GM12892 (cell line): Measurements from ENCODE around the gene GARS1.

Experiments used
- DNase-seq: peaks from one replicate; pipeline ENCODE4 v3.0.0; 2011; ENCODE audit not compliant: insufficient read length
- FAIRE-seq: peaks from 2 replicates; lab custom pipeline; 2011; peaks lifted over from hg19 to GRCh38; lab: Jason Lieb, UNC
- POLR2A ChIP-seq: IDR thresholded peaks from 2 replicates; pipeline ENCODE4 v1.6.1; 2011; ENCODE audit warnings: low read depth, low read length, control low read depth
- POLR2AphosphoS5 ChIP-seq: IDR thresholded peaks from 2 replicates; pipeline ENCODE4 v1.6.1; 2011; ENCODE audit warnings: low read depth, low read length, control low read depth
- TAF1 ChIP-seq: IDR thresholded peaks from 2 replicates; pipeline ENCODE4 v1.6.1; 2011; ENCODE audit warnings: low read depth, mild to moderate bottlenecking, control low read depth, low read length, borderline replicate concordance

The GARS1 gene

GRCh38 chr7:30661926-30662325 lies 67.2 kb downstream of the GARS1 start:
- FAIRE-seq (no peak), DNase-seq (no peak)
- TF ChIP-seq POLR2AphosphoS5 (no peak), POLR2A (no peak), TAF1 (no peak)

- TF ChIP-seq POLR2AphosphoS5 (no peak), POLR2A (no peak), TAF1 (no peak)
- no peak for DNase-seq
- FAIRE-seq: no peak
Measured at GRCh38 chr7:30662431-30662939, 67.8 kb downstream of the GARS1 start.

- no peak for FAIRE-seq
Measured at GRCh38 chr7:30663414-30663813, 68.7 kb downstream of the GARS1 start.

DNA sequence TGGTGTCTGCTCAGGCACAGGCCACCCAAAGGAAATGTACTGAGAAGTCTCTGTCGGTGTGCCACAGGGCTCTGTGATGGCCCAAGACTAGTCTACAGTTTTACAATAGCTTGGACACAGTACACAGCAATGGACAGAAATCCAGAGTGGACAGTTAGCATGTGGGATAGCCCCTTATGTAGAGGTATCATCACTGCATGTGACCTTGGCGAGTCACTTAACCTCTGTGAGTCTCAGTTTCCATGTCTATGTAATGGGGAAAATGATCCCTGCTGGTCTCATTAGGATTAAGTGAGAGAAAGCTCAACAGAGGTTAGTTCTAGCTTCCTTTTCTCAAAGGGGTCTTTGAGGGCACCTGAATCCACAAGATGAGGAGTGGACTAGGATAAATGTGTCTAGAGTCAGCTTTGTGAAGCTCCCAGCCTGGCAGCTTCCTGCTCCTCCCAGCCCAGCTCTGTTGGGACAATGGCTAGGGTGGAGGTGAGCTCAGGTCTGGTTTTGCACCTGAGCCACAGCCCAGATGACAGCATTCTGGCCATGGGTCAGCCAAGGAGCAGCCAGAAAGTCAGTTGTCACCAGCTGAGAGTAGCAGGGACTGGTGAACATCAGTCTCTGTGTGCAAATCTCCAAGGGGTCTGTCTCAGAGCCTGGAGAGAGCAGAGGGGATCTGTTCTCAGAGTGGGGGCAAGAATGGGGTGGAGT lies 69.7 kb downstream of the GARS1 start:
- no peak for FAIRE-seq
- TF ChIP-seq POLR2AphosphoS5 (no peak), TAF1 (no peak), POLR2A (no peak)

More at GRCh38 chr7:30663414-30663813, 68.7 kb downstream of the GARS1 start:
- TF ChIP-seq POLR2A (no peak), TAF1 (no peak), POLR2AphosphoS5 (no peak)
- DNase-seq: no peak

GRCh38 chr7:30665043-30665442 lies 70.4 kb downstream of the GARS1 start:
- no peak for DNase-seq
- FAIRE-seq: no peak
- TF ChIP-seq POLR2AphosphoS5 (no peak), TAF1 (no peak), POLR2A (no peak)

More for the DNA sequence above, 69.7 kb downstream of the GARS1 start:
- DNase-seq: no peak

DNA sequence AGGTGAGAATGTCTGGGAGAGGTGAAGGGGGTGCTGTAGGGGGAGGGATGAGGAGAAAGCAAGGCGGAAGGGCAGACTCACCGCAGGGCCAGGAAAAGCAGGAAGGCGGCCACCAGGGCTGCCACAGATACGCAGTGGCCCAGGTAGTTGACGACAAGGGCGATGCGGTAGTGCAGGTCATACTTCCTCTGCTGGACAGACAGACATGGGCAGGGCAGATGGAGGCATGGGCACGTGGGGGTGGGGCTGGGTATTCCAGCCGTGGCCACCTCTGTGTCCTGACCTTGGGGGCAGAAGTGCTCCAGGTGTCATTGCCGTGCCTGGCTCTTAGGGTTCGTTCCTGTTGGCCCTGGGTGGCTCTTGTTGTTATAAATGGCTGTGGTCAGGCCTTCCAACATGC lies 70.8 kb downstream of the GARS1 start:
- FAIRE-seq (no peak), DNase-seq (no peak)
- TF ChIP-seq POLR2A (no peak), POLR2AphosphoS5 (no peak), TAF1 (no peak)

- DNase-seq (no peak), FAIRE-seq (no peak)
- TF ChIP-seq POLR2AphosphoS5 (no peak), TAF1 (no peak), POLR2A (no peak)
Measured at GRCh38 chr7:30667172-30667571, 72.5 kb downstream of the GARS1 start.

DNA sequence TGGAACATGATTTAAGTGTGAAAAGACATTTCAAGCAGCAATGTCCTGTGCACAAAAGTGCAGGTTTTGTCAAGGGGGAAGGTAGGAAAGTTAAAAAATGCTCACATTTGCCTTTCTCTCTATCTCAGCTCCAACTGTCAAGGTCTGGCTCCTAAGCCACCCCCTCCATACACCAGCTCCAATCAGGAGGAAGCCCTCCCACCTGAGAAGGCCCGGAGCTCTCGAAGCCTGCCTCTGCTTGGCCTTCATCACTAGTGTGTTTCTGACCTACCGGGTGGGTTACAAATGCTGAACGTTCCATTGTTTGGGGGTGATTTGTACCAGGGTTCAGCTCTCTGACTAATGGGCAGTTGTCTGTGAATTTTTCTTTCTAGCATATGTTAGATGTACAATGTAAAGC lies 73.4 kb downstream of the GARS1 start:
- DNase-seq: no peak
- no peak for FAIRE-seq
- no peak for TF ChIP-seq POLR2A
- no peak for TF ChIP-seq POLR2AphosphoS5
- TF ChIP-seq TAF1: no peak

DNA sequence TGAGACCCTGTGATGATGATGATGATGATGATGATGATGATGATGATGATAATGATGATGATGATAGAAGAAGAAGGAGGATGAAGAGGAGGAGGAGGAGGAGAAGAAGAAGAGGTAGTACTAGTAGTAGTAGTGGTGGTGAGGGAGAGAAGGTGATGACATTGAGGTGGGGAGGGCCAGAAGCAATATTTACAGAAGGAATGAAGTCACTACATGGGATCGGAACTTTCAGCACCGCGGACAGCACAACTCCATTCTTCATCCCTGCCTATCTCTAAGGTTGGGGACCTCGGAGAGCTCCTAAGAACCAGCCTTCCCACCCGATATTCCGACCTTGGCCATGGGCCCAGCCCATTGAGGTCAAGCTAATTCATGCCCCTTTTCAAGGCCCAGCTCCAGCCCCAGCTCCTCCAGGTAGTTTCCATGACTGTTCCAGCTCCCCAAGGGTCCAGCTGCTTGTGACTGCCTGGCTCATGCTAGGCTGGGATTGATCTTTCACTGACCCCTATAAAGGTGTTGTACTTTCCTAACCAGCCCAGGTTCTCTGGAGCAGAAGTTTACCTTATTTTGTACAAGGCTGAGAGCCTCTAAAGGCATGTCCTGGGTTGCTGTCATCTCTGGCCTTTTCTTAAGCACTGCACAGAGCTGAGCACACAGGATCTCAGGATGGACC lies 77.3 kb downstream of the GARS1 start:
- no peak for DNase-seq
- FAIRE-seq: no peak
- TF ChIP-seq TAF1 (no peak), POLR2AphosphoS5 (no peak), POLR2A (no peak)

DNA sequence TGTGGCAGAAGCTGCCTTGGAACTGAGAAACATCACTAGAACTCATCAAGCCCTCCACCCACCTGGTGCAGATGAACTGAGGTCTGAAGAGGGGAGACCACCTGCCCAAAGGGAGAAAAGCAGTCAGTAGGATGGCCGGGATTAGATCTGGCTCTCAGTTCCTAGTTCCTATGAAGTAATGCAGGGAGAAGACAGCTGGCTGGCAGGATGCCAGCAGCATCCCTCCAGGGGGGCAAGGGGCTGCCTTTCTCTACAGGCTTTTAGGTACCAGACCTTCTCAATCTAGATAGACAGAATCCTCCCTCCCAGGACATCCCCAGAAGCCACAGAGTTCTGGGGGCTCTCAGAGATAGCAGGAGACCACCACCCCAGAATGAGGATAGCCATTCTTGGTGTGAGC lies 79.7 kb downstream of the GARS1 start:
- no peak for DNase-seq
- TF ChIP-seq POLR2AphosphoS5: no peak
- TF ChIP-seq TAF1: no peak
- TF ChIP-seq POLR2A: no peak
- no peak for FAIRE-seq

DNA sequence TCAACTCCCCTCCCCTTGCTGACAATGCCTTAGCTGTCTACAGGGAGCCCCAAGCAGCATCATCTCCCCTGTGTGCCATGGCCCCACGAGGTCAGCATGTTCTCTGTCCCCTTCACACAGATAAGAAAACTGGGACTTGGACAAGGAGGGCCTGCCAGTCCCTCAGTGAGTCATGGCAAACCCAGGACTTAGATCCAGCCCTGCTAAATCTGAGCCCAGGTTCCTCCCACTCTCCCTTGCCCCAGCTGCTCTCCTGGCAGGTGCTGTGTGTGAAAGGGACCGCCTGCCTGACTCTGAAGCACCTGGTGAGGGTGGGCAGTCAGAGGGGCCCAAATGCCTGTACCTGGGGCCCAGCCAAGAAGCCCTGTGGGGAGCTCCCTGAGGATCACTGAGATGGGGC lies 80.2 kb downstream of the GARS1 start:
- FAIRE-seq (no peak), DNase-seq (no peak)
- TF ChIP-seq POLR2AphosphoS5 (no peak), POLR2A (no peak), TAF1 (no peak)

DNA sequence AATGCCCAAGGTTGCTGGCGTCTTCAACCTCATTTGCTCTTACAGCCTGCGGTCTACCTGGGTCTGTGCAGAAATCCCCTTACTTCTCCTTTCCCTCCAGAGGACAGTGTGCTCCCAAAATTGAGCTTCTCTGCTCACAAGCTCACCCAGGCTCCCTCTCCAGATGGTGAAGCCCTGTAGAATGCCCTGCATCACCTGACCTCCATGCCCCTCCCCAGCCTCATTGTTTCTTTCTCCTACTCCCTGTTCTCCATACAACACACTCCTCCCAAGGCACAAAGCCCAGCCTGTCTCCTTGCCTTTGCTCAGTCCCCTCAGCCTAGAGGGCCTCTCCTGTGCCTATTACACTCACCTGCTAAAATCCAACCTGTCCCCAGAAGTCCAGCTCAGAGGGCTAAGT lies 84.1 kb downstream of the GARS1 start:
- no peak for TF ChIP-seq POLR2A
- TF ChIP-seq TAF1: no peak
- TF ChIP-seq POLR2AphosphoS5: no peak
- FAIRE-seq (no peak), DNase-seq (no peak)
